Smooth muscle cell (in vitro differentiated cells): ENCODE measurements around the gene PPIE. TPM values are rescaled to one million over a fixed set of nuclear protein-coding genes. Genes with fewer than 3 reads are reported as not detected.

ENCODE experiments used
- DNase-seq: peaks from one replicate; lab custom pipeline; 2025; ENCODE audit not compliant: unreplicated experiment; lab: John Stamatoyannopoulos, UW
- H2AFZ ChIP-seq: fragments of 200-600 bp; sonication (generic); 2 replicates; pipeline ENCODE4 v1.6.0; 2016; ENCODE audit warnings: antibody characterized with exemption, low read depth, mild to moderate bottlenecking
- H3F3A ChIP-seq: fragments of 200-600 bp; sonication (generic); 2 replicates; pipeline ENCODE4 v1.6.0; 2017; ENCODE audit warnings: antibody characterized with exemption, low read depth
- H3K27ac ChIP-seq: fragments of 200-600 bp; sonication (generic); 2 replicates; pipeline ENCODE4 v1.5.1; 2016; ENCODE audit warnings: low read depth, mild to moderate bottlenecking
- H3K27me3 ChIP-seq: fragments of 200-600 bp; sonication (generic); 2 replicates; pipeline ENCODE4 v1.6.1; 2016; ENCODE audit warnings: low read depth, mild to moderate bottlenecking
- H3K36me3 ChIP-seq: fragments of 200-600 bp; sonication (generic); 2 replicates; pipeline ENCODE4 v1.5.1; 2016; ENCODE audit warnings: low read depth
- H3K4me1 ChIP-seq: fragments of 200-600 bp; sonication (generic); 2 replicates; pipeline ENCODE4 v1.5.1; 2016; ENCODE audit warnings: low read depth
- H3K4me2 ChIP-seq: fragments of 200-600 bp; sonication (generic); 2 replicates; pipeline ENCODE4 v1.6.0; 2016; ENCODE audit warnings: mild to moderate bottlenecking
- H3K4me3 ChIP-seq: fragments of 200-600 bp; sonication (generic); 2 replicates; pipeline ENCODE4 v1.5.1; 2016; ENCODE audit warnings: mild to moderate bottlenecking
- H3K79me2 ChIP-seq: fragments of 200-600 bp; sonication (generic); 2 replicates; pipeline ENCODE4 v1.6.0; 2016; ENCODE audit warnings: low read depth, mild to moderate bottlenecking
- H3K9ac ChIP-seq: fragments of 200-600 bp; sonication (generic); 2 replicates; pipeline ENCODE4 v1.6.0; 2016; ENCODE audit warnings: low read depth
- H3K9me3 ChIP-seq: fragments of 200-600 bp; sonication (generic); replicated peaks from 2 replicates; pipeline ENCODE4 v1.5.1; 2016; ENCODE audit warnings: low read depth
- H4K20me1 ChIP-seq: fragments of 200-600 bp; sonication (generic); 2 replicates; pipeline ENCODE4 v1.6.0; 2016; ENCODE audit warnings: low read depth
- WGBS: methylation state at CpG from one replicate; pipeline ENCODE4 v1.1.7; 2016; ENCODE audit warnings: low lambda C conversion rate; 5-methylcytosine and 5-hydroxymethylcytosine counted together
- polyA plus RNA-seq: library from polyadenylated mRNA; unstranded; fragments of >200 nt; fragmentation: Nextera tagmentation; extraction: Ambion mirVana; gene quantifications from 2 replicates; pipeline ENCODE4 v1.2.1, GENCODE V29; 2016
- total RNA-seq: library from RNA; depleted of rRNA; stranded (reverse); fragments of >200 nt; gene quantifications from 2 replicates; pipeline ENCODE4 v1.2.3, GENCODE V29; 2014
- TF ChIP-seq, protein P1 (sequence below): fragments of 200-600 bp; sonication (generic); IDR thresholded peaks from 2 replicates; pipeline ENCODE4 v1.5.1; 2017; ENCODE audit warnings: borderline replicate concordance, mild to moderate bottlenecking, antibody characterized with exemption; ENCODE audit not compliant: insufficient read depth, poor library complexity, severe bottlenecking

The PPIE gene
- total and polyA plus RNA-seq, 2 experiments from 2014 or later, result 47.8 to 62.0 TPM

DNA sequence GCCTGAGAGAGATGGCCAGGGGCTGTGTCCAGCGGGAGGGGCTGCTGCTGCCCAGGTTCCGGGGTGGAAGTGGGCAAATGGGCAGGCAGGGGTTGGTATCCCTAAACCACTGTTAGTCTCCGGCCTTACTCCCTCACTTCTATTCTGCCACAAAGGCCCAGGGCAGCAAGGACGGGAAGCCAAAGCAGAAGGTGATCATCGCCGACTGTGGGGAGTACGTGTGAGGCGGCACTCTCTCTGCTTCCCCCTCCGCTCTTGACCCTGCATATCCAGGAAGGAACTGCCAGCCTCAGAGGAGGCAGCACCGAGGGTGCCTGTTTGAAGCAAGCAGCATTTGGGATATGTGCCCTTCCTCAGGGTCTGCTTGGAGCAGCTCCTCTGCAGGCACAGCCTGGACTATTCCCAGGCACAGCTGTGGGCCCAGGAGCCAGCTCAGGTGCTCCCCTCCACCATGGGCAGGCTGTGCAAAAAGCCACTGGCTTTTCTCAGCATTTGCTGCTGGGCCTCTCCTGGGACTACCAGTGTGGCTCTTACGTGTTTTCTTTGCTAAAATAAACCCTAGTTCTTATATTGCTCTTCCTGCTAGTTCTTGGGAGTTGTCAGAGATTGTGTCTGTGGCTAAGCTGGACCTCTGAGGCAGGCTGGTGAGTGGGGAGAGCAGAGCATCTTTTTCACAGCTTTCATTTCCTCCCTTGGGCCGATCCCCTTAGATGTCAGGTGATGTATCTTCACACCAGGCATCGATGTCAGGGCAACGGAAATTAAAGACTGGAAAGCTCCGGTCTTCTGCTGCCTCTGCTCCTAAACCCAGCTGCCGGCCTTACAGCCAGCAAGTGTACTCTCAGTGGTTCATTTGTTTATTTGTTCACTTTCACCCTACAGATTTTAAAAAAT lies 14.7 kb downstream of the PPIE start:
- H3K9ac ChIP-seq, result no peak overlapping the region
- peaks cover 14% of the 10 kb centered on the region for H3K36me3 ChIP-seq

DNA sequence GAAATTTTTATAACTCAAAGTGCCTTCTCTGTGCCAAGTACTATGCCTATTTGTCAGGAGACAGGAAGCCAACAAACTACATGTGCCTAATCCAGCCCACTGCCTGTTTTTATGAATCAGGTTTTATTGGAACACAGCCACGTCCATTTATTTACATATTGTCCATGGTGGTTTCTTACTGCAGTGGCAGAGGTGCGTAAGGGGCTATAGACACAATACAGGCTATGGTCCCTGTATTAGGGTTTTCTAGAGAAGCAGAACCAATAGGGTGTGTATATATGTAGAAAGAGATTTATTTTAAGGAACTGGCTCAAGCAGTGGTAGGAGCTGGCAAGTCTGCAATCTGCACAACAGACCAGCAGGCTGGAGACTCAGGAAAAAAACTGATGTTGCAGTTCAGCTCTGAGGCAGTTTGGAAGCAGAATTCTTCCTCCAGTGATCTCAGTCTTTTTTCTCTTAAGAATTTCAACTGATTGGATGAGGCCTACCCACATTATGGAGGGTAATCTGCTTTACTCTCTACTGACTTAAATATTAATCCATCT lies 15.4 kb downstream of the PPIE start:
- no peak for DNase-seq
- TF ChIP-seq, protein P1, sequence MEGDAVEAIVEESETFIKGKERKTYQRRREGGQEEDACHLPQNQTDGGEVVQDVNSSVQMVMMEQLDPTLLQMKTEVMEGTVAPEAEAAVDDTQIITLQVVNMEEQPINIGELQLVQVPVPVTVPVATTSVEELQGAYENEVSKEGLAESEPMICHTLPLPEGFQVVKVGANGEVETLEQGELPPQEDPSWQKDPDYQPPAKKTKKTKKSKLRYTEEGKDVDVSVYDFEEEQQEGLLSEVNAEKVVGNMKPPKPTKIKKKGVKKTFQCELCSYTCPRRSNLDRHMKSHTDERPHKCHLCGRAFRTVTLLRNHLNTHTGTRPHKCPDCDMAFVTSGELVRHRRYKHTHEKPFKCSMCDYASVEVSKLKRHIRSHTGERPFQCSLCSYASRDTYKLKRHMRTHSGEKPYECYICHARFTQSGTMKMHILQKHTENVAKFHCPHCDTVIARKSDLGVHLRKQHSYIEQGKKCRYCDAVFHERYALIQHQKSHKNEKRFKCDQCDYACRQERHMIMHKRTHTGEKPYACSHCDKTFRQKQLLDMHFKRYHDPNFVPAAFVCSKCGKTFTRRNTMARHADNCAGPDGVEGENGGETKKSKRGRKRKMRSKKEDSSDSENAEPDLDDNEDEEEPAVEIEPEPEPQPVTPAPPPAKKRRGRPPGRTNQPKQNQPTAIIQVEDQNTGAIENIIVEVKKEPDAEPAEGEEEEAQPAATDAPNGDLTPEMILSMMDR, result no peak
- no peaks in the 10 kb centered on the region for H3K79me2 ChIP-seq
- H3K36me3 ChIP-seq, result peaks cover 14% of the 10 kb centered on the region
- no peak overlapping the region for H3K4me2 ChIP-seq
- H3K4me1 ChIP-seq, result no peaks in the 10 kb centered on the region
- no peak overlapping the region for H2AFZ ChIP-seq
- no peaks in the 10 kb centered on the region for H3K9me3 ChIP-seq
- no peaks in the 10 kb centered on the region for H4K20me1 ChIP-seq
- no peaks in the 10 kb centered on the region for H3F3A ChIP-seq
- H3K4me3 ChIP-seq, result no peak overlapping the region
- 95% methylated on average over 2 of the region's 2 CpGs for WGBS
- H3K27ac ChIP-seq, result no peak overlapping the region
- no peak overlapping the region for H3K9ac ChIP-seq
- H3K27me3 ChIP-seq, result no peaks in the 10 kb centered on the region

More for the DNA sequence above, 14.7 kb downstream of the PPIE start:
- WGBS, result 97% methylated on average over 16 of the region's 16 CpGs
- Histone ChIP-seq H3K4me2 (no peak overlapping the region), H3F3A (no peaks in the 10 kb centered on the region), H3K27me3 (no peaks in the 10 kb centered on the region), H3K4me3 (no peak overlapping the region), H3K4me1 (no peaks in the 10 kb centered on the region), H2AFZ (no peak overlapping the region), H3K9me3 (no peaks in the 10 kb centered on the region), H3K27ac (no peak overlapping the region), H3K79me2 (no peaks in the 10 kb centered on the region), H4K20me1 (no peaks in the 10 kb centered on the region)
- TF ChIP-seq, protein P1, result no peak
- DNase-seq, result no peak

DNA sequence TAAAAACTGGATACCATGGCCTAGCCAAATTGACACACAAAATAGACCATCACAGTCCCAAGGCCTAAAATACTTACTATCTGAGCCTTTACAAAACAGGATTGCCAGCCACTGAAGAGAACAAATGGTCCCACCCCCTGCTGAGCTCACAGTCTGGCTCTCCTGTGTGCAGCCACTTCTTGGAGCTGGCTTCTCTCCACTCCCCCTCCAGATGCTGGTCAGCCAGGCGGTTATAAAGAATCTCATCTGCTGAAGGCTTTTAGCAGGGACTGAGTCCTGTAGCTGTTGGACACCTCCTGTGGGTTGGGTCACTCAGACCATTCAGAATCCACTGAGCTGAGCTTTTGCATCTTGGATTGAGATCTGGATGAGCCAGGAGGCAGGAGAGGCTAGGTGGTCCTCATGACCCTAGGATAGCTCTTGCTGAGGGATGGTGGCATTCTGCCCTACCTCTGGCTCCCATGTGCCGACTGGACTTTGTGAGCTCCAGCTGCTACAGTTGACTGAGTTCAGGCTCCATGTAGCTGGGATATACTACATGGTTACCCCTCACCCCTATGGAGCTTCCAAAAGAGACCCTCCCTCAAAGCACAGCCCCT lies 16.3 kb downstream of the PPIE start:
- Histone ChIP-seq H3K79me2 (no peaks in the 10 kb centered on the region), H3K9me3 (no peaks in the 10 kb centered on the region), H3F3A (no peaks in the 10 kb centered on the region), H3K9ac (no peak overlapping the region), H3K4me1 (no peaks in the 10 kb centered on the region), H3K27ac (no peak overlapping the region), H2AFZ (no peak overlapping the region), H3K27me3 (no peaks in the 10 kb centered on the region), H3K4me2 (no peak overlapping the region), H3K4me3 (no peak overlapping the region), H4K20me1 (no peaks in the 10 kb centered on the region), H3K36me3 (peaks cover 14% of the 10 kb centered on the region)
- TF ChIP-seq, protein P1, result no peak
- DNase-seq, result no peak
- 76% methylated on average over 2 of the region's 2 CpGs for WGBS
